ENCODE data around the gene MINDY1.

Gene MINDY1

DNA sequence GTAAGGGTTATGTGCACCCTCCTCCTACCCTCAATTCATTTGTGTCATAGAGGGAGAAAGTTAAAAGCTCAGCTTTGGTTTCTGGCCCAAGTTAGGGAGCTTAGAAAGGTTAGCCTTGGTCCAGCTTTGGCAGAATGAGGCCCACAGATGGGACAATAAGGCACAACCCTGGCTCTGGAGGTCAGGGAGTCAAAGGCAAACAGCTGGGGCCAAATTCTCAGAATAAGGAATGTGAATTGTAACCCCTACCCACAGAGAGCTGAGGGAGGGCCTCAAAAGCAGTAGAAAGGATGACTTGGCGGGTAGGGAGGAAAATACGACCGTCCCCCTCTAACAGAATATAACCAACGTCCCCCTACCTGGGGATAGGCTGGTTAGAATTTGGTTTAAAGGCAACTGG is 41.1 kb downstream of the MINDY1 start:
- no peak for DNase-seq (ENCODE audit: low read depth)

GRCh38 chr1:150964164-150964489 is 42.6 kb downstream of the MINDY1 start:
- no peak for DNase-seq (ENCODE audit: low read depth)

DNA sequence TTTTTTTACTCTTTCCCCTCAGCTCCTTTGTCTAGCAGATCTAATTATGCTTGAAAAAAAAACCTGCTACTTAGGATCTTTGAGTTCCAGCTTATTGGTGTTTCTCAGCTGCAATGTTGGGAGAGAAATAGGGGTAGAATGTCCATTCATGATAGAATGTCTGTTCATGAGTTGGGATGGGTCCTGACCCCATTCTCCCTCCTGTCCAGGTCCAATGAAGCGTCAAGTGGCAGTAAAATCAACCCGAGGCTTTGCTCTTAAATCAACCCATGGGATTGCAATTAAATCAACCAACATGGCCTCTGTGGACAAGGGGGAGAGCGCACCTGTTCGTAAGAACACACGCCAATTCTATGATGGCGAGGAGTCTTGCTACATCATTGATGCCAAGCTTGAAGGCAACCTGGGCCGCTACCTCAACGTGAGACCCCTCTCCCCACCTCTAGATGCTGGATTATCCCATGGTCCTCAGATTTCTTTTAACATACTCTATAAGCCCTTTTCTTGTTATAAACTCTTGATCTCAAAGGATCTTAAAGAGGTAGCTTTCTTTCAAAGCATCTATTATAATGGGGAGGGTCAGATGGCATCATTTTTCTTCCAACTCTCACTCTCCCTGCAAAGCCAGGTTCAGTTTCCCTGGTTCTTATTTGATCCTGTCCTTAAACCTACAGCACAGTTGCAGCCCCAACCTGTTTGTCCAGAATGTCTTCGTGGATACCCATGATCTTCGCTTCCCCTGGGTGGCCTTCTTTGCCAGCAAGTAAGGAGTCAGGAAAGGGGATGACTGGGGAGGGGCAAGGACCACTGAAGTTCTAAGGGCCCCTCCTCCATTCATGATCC is 43.2 kb downstream of the MINDY1 start:
- no peak for DNase-seq (ENCODE audit: low read depth)

DNA sequence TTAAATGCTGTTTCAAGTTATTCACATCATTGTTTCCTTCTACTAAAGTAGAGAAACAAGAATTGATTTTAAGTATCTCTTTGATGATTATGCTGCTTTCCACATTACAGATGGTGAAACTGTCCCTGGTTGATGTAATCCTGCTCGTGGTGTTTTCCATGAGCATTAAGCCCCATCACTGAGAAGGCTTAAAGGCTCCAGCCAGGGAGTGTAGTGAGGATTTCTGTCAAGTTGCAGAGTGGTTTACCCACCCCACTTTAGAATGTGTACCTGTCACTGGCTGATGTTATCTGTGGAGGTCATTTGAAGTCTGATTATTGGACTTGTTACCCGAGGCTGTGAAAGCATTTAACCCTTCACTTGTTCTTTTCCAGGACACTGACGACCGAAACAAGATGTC is 44.9 kb downstream of the MINDY1 start:
- DNase-seq (ENCODE audit: low read depth): no peak

- no peak for DNase-seq (ENCODE audit: low read depth)
These were observed 46.1 kb downstream of the MINDY1 start for GRCh38 chr1:150960646-150961045.

DNA sequence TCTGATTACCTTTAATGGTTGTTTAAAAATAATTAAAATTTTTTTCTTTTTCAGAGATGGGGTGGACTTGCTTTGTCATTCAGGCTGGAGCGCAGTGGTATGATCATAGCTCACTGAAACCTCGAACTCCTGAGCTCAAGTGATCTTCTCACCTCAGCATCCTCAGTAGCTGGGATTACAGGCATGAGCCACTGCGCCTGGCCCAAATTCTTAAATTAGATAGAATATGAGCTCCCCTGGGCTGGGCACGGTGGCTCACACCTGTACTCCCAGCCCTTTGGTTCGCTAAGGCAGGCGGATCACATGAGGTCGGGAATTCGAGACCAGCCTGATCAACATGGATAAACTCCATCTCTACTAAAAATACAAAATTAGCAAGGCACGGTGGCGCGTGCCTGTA is 49.0 kb downstream of the MINDY1 start:
- DNase-seq (ENCODE audit: low read depth): no peak

DNA sequence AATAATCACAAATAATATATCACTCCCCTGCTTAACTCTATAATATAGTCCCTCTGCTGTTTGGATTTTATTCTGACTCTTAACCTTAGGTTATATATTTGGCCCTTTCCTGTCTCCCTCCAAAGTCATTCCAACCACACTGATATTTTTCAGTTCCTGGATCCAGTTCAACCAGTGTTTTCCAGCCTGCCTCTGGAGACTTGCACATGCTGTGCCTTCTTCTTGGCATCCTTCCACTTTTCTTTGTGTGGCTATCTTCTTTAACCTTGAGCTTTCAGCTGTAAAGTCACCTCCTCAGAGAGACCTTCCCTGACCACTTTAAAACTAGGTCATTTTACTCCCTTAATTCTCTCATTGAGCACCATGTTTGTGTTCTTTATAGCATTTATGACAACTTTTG is 51.4 kb downstream of the MINDY1 start:
- DNase-seq (ENCODE audit: low read depth): no peak

DNA sequence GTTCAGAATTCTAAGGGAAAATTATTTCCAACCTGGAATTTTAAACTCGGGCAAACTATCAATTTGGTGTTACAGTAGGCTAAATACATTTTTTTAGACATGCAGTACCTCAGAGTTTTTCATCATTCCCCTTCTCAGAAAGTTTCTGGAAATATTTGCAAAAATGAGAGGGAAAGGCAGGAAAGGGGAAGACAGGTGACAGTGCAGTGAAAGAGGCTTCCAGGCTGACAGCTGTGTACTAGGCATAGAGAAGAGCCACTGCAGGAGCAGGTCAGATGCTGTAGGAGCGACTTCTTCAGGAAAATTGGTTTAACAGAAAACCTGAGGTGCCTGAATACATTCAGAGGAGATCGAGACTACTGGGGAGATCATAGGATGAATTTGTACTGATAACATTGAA is 52.0 kb downstream of the MINDY1 start:
- DNase-seq (ENCODE audit: low read depth): no peak
